A549 (cell line): ENCODE results near the gene EBF3.

ENCODE experiments used
- CTCF ChIP-seq: fragments of >200 bp; sonication (Bioruptor Twin); formaldehyde crosslinking; IDR thresholded peaks from 3 replicates; pipeline ENCODE4 v1.5.1; 2016
- E2F6 ChIP-seq: IDR thresholded peaks from 2 replicates; pipeline ENCODE4 v1.6.1; 2012; ENCODE audit warnings: low read depth, borderline replicate concordance
- JUNB ChIP-seq: fragments of >200 bp; sonication (Bioruptor Twin); formaldehyde crosslinking; IDR thresholded peaks from 2 replicates; pipeline ENCODE4 v1.6.1; 2016
- MAFK ChIP-seq: fragments of 450-650 bp; IDR thresholded peaks from 2 replicates; pipeline ENCODE4 v1.6.1; 2014; ENCODE audit not compliant: partially characterized antibody
- MYC ChIP-seq: IDR thresholded peaks from 2 replicates; pipeline ENCODE4 v1.6.1; 2012; ENCODE audit warnings: mild to moderate bottlenecking, inconsistent platforms, low read length, improper control_type of control experiment, borderline replicate concordance
- POLR2A ChIP-seq: IDR thresholded peaks from 2 replicates; pipeline ENCODE4 v1.6.1; 2012; ENCODE audit warnings: mild to moderate bottlenecking, low read length
- RAD21 ChIP-seq, 2 experiments: fragments of >200 bp in 1 of 2; sonication (Bioruptor Twin) in 1 of 2; formaldehyde crosslinking in 1 of 2; IDR thresholded peaks in 1 of 2; conservative IDR thresholded peaks in 1 of 2; 2 replicates in 1 of 2; 3 replicates in 1 of 2; pipeline ENCODE4 v1.6.1; 2012 to 2018; ENCODE audit warnings: inconsistent platforms in 1 of 2
- RFX5 ChIP-seq: fragments of 450-650 bp; IDR thresholded peaks from 2 replicates; pipeline ENCODE4 v1.7.1; 2014; ENCODE audit warnings: antibody characterized with exemption, mild to moderate bottlenecking, moderate library complexity
- SREBF2 ChIP-seq: fragments of 450-650 bp; IDR thresholded peaks from 2 replicates; pipeline ENCODE4 v1.6.1; 2014; ENCODE audit warnings: mild to moderate bottlenecking, moderate library complexity
- USF2 ChIP-seq: fragments of 450-650 bp; IDR thresholded peaks from 2 replicates; pipeline ENCODE4 v1.6.1; 2014; ENCODE audit warnings: antibody characterized with exemption

- TF ChIP-seq CTCF = no peak
- TF ChIP-seq E2F6 = no peak
- TF ChIP-seq RAD21 (conservative IDR thresholded peaks at IDR 0.05 in 1 of 2, IDR thresholded peaks at IDR 0.05 in 1 of 2) = no peak
- no peak for TF ChIP-seq USF2
- TF ChIP-seq POLR2A = no peak
- no peak for TF ChIP-seq SREBF2
- no peak for TF ChIP-seq MAFK
- TF ChIP-seq RFX5 = no peak
- TF ChIP-seq JUNB = no peak
- no peak for TF ChIP-seq MYC
Measured at GRCh38 chr10:129841071-129841470, 123.0 kb downstream of the EBF3 start.
